GM18873 (cell line): Measurements from ENCODE around the gene BBS10.
"Not testable (repeated sequence)": the region's sequence is repeated elsewhere in the genome, so short reads cannot be mapped to it uniquely, and the experiment has no call there.

Source experiments
- ATAC-seq: cut with Tn5 transposase; IDR thresholded peaks from one replicate; pipeline ENCODE4 v1.9.1; 2021; ENCODE audit warnings: mild to moderate bottlenecking, moderate library complexity, moderate number of reproducible peaks; ENCODE audit not compliant: unreplicated experiment, low FRiP score

BBS10 gene

GRCh38 chr12:76348079-76348901 lies at the start of gene BBS10:
TSS of gene BBS10 (minus strand) at chr12:76348415. CDS start at chr12:76348358, 57 bp downstream.
- peak; percentile 92 for ATAC-seq

- no peak for ATAC-seq
Observed at GRCh38 chr12:76391461-76391860, 43.2 kb upstream of the BBS10 start.

DNA sequence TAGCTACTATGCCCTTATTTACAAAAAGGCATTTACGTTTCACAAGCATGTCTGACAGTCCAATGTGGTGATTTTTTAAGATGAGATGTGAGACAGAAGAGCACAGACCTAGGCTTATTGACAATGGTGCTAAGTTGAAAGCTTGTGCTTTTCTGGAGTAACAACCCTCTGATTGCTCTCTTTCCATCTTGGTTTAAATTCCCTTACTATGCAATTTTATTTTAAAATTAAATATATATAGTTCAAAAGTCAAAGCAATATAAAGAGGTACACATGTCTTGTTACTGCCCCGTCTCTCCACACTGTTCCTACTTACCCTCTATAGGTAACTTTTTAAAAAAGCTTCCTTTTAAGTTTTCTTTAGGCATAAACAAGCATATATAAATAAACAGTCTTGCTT lies 39.4 kb upstream of the BBS10 start:
- no peak for ATAC-seq

- no peak for ATAC-seq
Observed at GRCh38 chr12:76384560-76384959, 36.3 kb upstream of the BBS10 start.

GRCh38 chr12:76383988-76384387 lies 35.8 kb upstream of the BBS10 start:
- no peak for ATAC-seq

GRCh38 chr12:76379261-76379660 lies 31.0 kb upstream of the BBS10 start:
- no peak for ATAC-seq

- not testable (repeated sequence) for ATAC-seq
Observed at GRCh38 chr12:76376876-76377275, 28.7 kb upstream of the BBS10 start.

GRCh38 chr12:76375939-76376338 lies 27.7 kb upstream of the BBS10 start:
- ATAC-seq, result no peak

DNA sequence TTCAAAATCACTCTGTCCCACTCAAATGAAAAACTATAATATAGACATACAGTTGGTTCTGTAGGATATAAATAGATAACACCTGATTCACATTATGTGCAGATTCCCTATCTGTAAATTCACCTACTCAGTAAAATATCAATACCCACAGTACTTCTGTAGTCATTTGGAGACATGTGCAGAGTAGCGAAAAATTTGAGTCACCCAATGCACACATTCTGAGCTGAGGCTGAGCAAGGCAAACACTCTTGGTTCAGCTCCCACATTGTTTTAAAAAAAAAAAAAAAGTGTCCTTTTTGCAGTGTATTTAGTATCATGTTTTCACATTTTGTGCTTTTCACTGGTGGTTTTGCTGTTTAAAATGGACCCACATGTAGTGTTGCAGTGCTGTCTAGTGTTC lies 27.3 kb upstream of the BBS10 start:
- no peak for ATAC-seq

DNA sequence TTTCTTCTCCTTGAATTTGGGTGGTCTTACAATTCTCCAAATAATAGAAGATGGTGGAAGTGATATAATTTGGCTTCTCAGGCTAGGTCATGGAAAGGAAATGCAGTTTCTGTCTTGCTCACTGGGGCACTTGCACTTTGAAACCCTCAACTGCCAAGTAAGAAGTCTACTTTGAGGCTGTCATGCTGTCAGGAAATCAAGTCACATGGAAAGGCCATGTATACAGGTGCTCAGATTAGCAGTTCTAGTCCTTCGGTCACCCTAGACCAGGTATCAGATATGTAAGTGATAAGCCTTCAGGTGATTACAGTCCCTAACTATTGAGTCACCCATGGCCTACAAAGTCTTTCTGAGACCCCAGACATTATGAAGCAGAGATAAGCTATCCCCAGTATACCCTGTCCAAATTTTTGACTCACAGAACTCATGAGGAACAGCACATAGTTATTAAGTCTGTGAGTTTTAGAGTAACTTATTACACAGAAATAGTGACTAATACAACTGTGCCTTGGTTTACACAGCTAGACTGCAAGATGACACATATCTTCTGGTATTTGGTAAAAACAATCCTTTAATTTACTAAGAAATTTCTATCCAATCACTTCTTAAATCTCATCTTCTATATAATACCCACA lies 26.3 kb upstream of the BBS10 start:
- ATAC-seq, result no peak

GRCh38 chr12:76368230-76368629 lies 20.0 kb upstream of the BBS10 start:
- ATAC-seq, result no peak

DNA sequence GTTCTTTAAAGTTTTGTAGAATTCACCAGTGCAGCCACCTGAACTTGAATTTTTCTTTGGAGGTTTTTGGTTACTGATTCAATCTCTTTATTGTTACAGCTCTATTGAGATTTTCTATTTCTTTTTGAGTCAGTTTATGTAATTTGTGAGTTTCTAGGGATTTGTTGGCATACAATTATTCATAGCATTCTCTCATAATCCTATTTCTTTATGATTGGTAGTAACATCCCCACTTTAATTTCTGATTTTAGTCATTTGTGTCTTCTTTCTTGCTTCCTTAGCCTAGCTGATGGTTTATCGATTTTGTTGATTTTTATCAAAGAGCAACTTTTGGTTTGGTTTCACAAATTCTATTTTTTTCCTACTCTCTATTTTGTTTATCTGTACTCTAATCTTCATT lies 17.9 kb upstream of the BBS10 start:
- ATAC-seq, result no peak

DNA sequence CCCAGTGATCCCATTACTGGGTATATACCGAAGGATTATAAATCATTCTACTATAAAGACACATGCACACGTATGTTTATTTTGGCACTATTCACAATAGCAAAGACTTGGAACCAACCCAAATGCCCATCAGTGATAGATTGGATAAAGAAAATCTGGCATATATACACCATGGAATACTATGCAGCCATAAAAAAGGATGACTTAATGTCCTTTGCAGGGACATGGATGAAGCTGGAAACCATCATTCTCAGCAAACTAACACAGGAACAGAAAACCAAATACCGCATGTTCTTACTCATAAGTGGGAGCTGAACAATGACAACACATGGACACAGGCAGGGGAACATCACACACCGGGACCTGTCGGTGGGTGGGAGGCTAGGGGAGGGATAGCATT lies 15.9 kb upstream of the BBS10 start:
- ATAC-seq, result not testable (repeated sequence)

GRCh38 chr12:76360316-76360715 lies 12.1 kb upstream of the BBS10 start:
- ATAC-seq, result no peak

- no peak for ATAC-seq
Observed at GRCh38 chr12:76356071-76356470, 7.9 kb upstream of the BBS10 start.

- peak; percentile 30 for ATAC-seq
Observed at GRCh38 chr12:76346798-76347420, 1.3 kb downstream of the BBS10 start.

- no peak for ATAC-seq
Observed at GRCh38 chr12:76346236-76346635, 2.0 kb downstream of the BBS10 start.

GRCh38 chr12:76345569-76345968 lies 2.6 kb downstream of the BBS10 start:
- ATAC-seq, result no peak

GRCh38 chr12:76341436-76342030 lies 6.7 kb downstream of the BBS10 start:
- no peak for ATAC-seq

DNA sequence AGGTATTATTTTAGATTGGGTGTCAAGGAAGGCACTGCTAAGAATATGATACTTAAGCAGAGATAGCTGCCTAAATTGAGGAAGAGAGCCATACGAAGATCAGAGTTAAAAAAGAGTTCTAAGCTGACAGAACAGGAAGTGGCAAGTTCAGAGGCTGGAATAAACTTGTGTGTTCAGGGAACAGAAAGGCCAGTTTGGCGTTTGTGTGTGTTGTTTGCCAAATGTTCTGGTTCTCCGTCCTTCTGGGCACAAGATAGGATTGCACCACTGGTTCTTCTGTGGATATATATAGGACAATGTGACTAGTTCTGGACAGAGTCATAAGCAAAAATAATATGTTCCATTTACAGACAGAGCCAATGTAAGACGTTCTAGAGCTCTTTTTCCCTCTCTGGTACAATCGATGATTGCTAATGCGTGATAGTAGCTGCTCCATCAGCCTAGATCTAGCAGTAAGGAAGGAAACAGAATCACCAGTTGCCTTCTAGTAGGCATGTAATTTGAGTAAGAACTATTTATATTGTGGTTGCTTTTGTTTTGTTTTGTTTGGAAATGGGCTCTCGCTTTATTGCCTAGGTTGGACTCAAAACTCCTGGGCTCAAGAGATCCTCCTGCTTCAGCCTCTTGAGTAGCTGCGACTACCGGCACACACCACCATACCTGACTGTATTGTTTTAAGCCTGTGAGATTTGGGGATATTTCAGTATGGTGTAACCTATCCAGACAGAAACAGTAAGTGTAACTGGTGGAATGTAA lies 7.4 kb downstream of the BBS10 start:
- no peak for ATAC-seq
